ENCODE data around the gene CASTOR2. TPM values are rescaled to one million over a fixed set of nuclear protein-coding genes. Genes with fewer than 3 reads are reported as not detected.

The CASTOR2 gene
- total and polyA plus RNA-seq, 2 of the 13 experiments (the other 11 are each of a cell fraction or from before 2014, with no cell fraction given): 7.0 to 8.7 TPM

DNA sequence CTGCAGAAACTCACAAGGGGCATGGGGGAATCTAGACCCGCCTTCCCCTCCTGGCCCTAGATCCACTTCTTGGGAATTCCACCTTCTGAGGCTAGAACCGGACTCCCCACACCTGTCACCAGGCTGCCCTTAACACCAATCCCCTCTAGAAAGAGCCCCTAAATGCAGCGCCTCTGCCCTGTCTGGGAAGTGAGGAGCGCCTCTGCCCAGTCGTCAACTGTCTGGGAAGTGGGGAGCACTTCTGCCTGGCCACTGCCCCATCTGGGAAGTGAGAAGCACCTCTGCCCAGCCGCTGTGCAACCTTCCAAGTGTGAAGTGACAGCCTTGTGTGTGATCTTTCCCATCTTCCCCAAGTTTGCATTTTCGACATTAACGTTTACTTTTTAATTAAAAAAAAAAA lies 100.3 kb downstream of the CASTOR2 start (continued):
- TF ChIP-seq KDM6A (CRISPR knock-in tag; IDR thresholded peaks at IDR 0.05; ENCODE audit: low read depth) (no peak), NR2F1 (CRISPR knock-in tag; IDR thresholded peaks at IDR 0.05) (no peak), ZNF292 (CRISPR knock-in tag; IDR thresholded peaks at IDR 0.05; ENCODE audit: borderline replicate concordance, low read depth) (no peak), EZH2 (conservative IDR thresholded peaks at IDR 0.05; ENCODE audit: low read depth, low read length) (no peak), TBL1XR1 (IDR thresholded peaks at IDR 0.05; ENCODE audit: borderline replicate concordance, low read length, partially characterized antibody) (no peak)
- TF ChIP-seq, protein P1, sequence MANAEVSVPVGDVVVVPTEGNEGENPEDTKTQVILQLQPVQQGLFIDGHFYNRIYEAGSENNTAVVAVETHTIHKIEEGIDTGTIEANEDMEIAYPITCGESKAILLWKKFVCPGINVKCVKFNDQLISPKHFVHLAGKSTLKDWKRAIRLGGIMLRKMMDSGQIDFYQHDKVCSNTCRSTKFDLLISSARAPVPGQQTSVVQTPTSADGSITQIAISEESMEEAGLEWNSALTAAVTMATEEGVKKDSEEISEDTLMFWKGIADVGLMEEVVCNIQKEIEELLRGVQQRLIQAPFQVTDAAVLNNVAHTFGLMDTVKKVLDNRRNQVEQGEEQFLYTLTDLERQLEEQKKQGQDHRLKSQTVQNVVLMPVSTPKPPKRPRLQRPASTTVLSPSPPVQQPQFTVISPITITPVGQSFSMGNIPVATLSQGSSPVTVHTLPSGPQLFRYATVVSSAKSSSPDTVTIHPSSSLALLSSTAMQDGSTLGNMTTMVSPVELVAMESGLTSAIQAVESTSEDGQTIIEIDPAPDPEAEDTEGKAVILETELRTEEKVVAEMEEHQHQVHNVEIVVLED (CRISPR knock-in tag; IDR thresholded peaks at IDR 0.05; ENCODE audit: borderline replicate concordance): no peak

DNA sequence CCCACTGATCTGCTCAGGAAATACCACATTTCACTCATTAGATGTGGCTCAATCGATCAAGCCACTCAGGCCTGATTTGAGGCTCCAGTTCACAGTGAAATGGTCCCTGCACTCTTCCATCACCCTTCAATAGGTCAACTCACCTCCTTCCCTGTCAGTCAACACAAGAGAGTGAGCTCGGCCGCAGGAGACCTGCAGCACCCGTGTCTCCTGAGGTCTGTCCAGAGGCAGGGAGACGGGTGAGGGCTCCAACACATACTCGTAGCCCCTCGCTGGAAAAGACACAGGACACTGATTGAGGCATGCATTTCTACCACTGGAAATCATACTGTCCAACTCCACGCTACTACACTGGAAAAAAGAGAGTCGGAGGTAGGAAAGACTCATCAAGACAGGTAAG lies 102.0 kb downstream of the CASTOR2 start:
- intact Hi-C loops (cut with micrococcal nuclease; ENCODE audit: unreplicated experiment) (no loop called here), in situ Hi-C loops (cut with HindIII; ENCODE audit: extremely low pct_ligation_motif_present, low pct_unique_long_range_greater_than_20kb) (no loop called here)
- 98% methylated on average over 9 of the region's 9 CpGs for WGBS (ENCODE audit: low lambda C conversion rate)
- Histone ChIP-seq H3K79me2 (ENCODE audit: insufficient read depth, low read length) (no peaks in the 10 kb centered on the region), H3K36me3 (replicated peaks in 1 of 2; ENCODE audit: control insufficient read depth in 1 of 2, insufficient read depth in 2 of 2, low read length in 2 of 2) (peaks cover 12 to 60% of the 10 kb centered on the region in 2 experiments; a peak in 4 of 5 replicates), H4K20me1 (ENCODE audit: insufficient read depth, low read length) (no peaks in the 10 kb centered on the region), H3K4me1 (ENCODE audit: insufficient read depth, low read length) (no peaks in the 10 kb centered on the region), H3K27me3 (ENCODE audit: control insufficient read depth in 1 of 2, insufficient read depth in 2 of 2, low read length in 2 of 2) (no peaks in the 10 kb centered on the region), H2AFZ (ENCODE audit: low read length) (no peak overlapping the region), H3K27ac (ENCODE audit: extremely low read length, insufficient read depth, low read length) (no peak overlapping the region), H3K9ac (ENCODE audit: insufficient read depth, low read depth, low read length) (no peak overlapping the region), H3K4me3 (replicated peaks in 1 of 3; ENCODE audit: insufficient read depth in 1 of 3, low read depth in 2 of 3, low read length in 3 of 3) (no peak overlapping the region), H3K4me2 (ENCODE audit: low read depth, low read length) (no peak overlapping the region), H3K9me3 (ENCODE audit: low read length) (no peaks in the 10 kb centered on the region)
- no peak for FAIRE-seq
- no peak for DNase-seq (ENCODE audit: low spot score)
- ChIA-PET CTCF (ENCODE audit: low intra/inter-chr PET ratio, low total read pairs) (no interaction called here), POLR2A (no interaction called here)
- BruUV-seq (replicated peaks): no TSS peak
- ATAC-seq: no peak
- TF ChIP-seq NR2F1 (CRISPR knock-in tag; IDR thresholded peaks at IDR 0.05) (no peak), ZNF33A (CRISPR knock-in tag; IDR thresholded peaks at IDR 0.05; ENCODE audit: borderline replicate concordance) (no peak), EZH2 (conservative IDR thresholded peaks at IDR 0.05; ENCODE audit: low read depth, low read length) (no peak), ZNF451 (CRISPR knock-in tag; IDR thresholded peaks at IDR 0.05) (no peak), SATB2 (CRISPR knock-in tag; IDR thresholded peaks at IDR 0.05) (no peak)
- TF ChIP-seq, protein P2, sequence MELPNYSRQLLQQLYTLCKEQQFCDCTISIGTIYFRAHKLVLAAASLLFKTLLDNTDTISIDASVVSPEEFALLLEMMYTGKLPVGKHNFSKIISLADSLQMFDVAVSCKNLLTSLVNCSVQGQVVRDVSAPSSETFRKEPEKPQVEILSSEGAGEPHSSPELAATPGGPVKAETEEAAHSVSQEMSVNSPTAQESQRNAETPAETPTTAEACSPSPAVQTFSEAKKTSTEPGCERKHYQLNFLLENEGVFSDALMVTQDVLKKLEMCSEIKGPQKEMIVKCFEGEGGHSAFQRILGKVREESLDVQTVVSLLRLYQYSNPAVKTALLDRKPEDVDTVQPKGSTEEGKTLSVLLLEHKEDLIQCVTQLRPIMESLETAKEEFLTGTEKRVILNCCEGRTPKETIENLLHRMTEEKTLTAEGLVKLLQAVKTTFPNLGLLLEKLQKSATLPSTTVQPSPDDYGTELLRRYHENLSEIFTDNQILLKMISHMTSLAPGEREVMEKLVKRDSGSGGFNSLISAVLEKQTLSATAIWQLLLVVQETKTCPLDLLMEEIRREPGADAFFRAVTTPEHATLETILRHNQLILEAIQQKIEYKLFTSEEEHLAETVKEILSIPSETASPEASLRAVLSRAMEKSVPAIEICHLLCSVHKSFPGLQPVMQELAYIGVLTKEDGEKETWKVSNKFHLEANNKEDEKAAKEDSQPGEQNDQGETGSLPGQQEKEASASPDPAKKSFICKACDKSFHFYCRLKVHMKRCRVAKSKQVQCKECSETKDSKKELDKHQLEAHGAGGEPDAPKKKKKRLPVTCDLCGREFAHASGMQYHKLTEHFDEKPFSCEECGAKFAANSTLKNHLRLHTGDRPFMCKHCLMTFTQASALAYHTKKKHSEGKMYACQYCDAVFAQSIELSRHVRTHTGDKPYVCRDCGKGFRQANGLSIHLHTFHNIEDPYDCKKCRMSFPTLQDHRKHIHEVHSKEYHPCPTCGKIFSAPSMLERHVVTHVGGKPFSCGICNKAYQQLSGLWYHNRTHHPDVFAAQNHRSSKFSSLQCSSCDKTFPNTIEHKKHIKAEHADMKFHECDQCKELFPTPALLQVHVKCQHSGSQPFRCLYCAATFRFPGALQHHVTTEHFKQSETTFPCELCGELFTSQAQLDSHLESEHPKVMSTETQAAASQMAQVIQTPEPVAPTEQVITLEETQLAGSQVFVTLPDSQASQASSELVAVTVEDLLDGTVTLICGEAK (IDR thresholded peaks at IDR 0.05): no peak
- TF ChIP-seq, protein P2 (CRISPR knock-in tag; IDR thresholded peaks at IDR 0.05): no peak

Measured in HepG2 (cell line).